OCI-LY7 (cell line): ENCODE data around the gene ADAMTS13.

Experiments used
- EZH2phosphoT487 ChIP-seq: fragments of 200-600 bp; sonication (generic); IDR thresholded peaks from 2 replicates; pipeline ENCODE4 v1.6.1; 2018; ENCODE audit warnings: low read depth, borderline replicate concordance, mild to moderate bottlenecking, mixed run types, antibody characterized with exemption, low read length, moderate library complexity, mixed read lengths
- TF ChIP-seq, protein P1 (sequence below): fragments of 200-600 bp; sonication (generic); conservative IDR thresholded peaks from 2 replicates; pipeline ENCODE4 v1.5.1; 2014; ENCODE audit warnings: mild to moderate bottlenecking, antibody characterized with exemption, low read length, moderate library complexity, mixed read lengths

- TF ChIP-seq, protein P1, sequence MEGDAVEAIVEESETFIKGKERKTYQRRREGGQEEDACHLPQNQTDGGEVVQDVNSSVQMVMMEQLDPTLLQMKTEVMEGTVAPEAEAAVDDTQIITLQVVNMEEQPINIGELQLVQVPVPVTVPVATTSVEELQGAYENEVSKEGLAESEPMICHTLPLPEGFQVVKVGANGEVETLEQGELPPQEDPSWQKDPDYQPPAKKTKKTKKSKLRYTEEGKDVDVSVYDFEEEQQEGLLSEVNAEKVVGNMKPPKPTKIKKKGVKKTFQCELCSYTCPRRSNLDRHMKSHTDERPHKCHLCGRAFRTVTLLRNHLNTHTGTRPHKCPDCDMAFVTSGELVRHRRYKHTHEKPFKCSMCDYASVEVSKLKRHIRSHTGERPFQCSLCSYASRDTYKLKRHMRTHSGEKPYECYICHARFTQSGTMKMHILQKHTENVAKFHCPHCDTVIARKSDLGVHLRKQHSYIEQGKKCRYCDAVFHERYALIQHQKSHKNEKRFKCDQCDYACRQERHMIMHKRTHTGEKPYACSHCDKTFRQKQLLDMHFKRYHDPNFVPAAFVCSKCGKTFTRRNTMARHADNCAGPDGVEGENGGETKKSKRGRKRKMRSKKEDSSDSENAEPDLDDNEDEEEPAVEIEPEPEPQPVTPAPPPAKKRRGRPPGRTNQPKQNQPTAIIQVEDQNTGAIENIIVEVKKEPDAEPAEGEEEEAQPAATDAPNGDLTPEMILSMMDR, result no peak
- TF ChIP-seq EZH2phosphoT487, result no peak
Observed at GRCh38 chr9:133385452-133385851, 36.7 kb upstream of the ADAMTS13 start.
